DMS153 treated with DMSO at 0.1 percent for 48 hours (cell line): ENCODE measurements around the gene KLF1.
"Not testable (repeated sequence)": the region's sequence is repeated elsewhere in the genome, so short reads cannot be mapped to it uniquely, and the experiment has no call there.

ENCODE experiments used
- DNase-seq: peaks from one replicate; lab custom pipeline; 2025; ENCODE audit not compliant: unreplicated experiment; lab: John Stamatoyannopoulos, UW

Gene KLF1

GRCh38 chr19:12886969-12887747 is at the start of gene KLF1:
TSS of gene KLF1 (minus strand) at chr19:12887201. CDS start at chr19:12887140, 61 bp downstream.
- no peak for DNase-seq

GRCh38 chr19:12936582-12936981 is 49.6 kb upstream of the KLF1 start:
- peak; percentile 26 for DNase-seq

GRCh38 chr19:12935071-12935470 is 48.1 kb upstream of the KLF1 start:
- no peak for DNase-seq

- DNase-seq: peak; percentile 87
These were observed 46.5 kb upstream of the KLF1 start, which contains the start of gene FARSA for GRCh38 chr19:12933287-12934072. TSS of gene FARSA (minus strand) at chr19:12933711. CDS start at chr19:12933696, 15 bp downstream.

- no peak for DNase-seq
These were observed 45.6 kb upstream of the KLF1 start for GRCh38 chr19:12932392-12933286.

GRCh38 chr19:12930002-12930645 is 43.1 kb upstream of the KLF1 start:
- no peak for DNase-seq

GRCh38 chr19:12924621-12925310 is 37.8 kb upstream of the KLF1 start:
- no peak for DNase-seq

GRCh38 chr19:12922959-12923358 is 36.0 kb upstream of the KLF1 start:
- DNase-seq: no peak

- no peak for DNase-seq
These were observed 34.0 kb upstream of the KLF1 start for GRCh38 chr19:12921047-12921446.

- no peak for DNase-seq
These were observed 31.3 kb upstream of the KLF1 start for GRCh38 chr19:12918253-12918652.

GRCh38 chr19:12915860-12916259 is 28.9 kb upstream of the KLF1 start:
- DNase-seq: not testable (repeated sequence)

GRCh38 chr19:12913851-12914690 is 27.1 kb upstream of the KLF1 start:
- peak; percentile 42 for DNase-seq

GRCh38 chr19:12913011-12913561 is 26.1 kb upstream of the KLF1 start:
- peak; percentile 95 for DNase-seq

GRCh38 chr19:12912571-12912970 is 25.6 kb upstream of the KLF1 start:
- peak; percentile 88 for DNase-seq

GRCh38 chr19:12907166-12907565 is 20.2 kb upstream of the KLF1 start:
- DNase-seq: no peak

- no peak for DNase-seq
These were observed 13.0 kb upstream of the KLF1 start for GRCh38 chr19:12899891-12900518.

- no peak for DNase-seq
These were observed 9.5 kb upstream of the KLF1 start for GRCh38 chr19:12896460-12896859.

GRCh38 chr19:12893582-12893981 is 6.6 kb upstream of the KLF1 start:
- DNase-seq: no peak
